Measurements from ENCODE around the gene CAMK2D. TPM values are rescaled to one million over a fixed set of nuclear protein-coding genes. Genes with fewer than 3 reads are reported as not detected.
A peak's percentile ranks its signal among the peaks of the same experiment; 100 is the strongest.

CAMK2D gene
- total RNA-seq, 1 experiment from 2014 or later, result 35.8 TPM

GRCh38 chr4:113548303-113548702 lies 213.2 kb downstream of the CAMK2D start:
- no peak for DNase-seq (ENCODE audit: low spot score)
- ChIA-PET POLR2A (ENCODE audit: low non-redundant PET) (no interaction called here), CTCF (interaction anchor here (0.5 to 1.1 kb wide), 6 partner anchors 7 to 234 kb away, joined by 3 to 6 read pairs (median 4); no protein-coding TSS in a partner anchor)
- Histone ChIP-seq H3K4me3 (ENCODE audit: low read depth, low read length, poor library complexity, severe bottlenecking) (no peak overlapping the region), H3K27me3 (replicated peaks; ENCODE audit: insufficient read depth, low read depth, low read length, poor library complexity) (no peaks in the 10 kb centered on the region), H3K4me1 (ENCODE audit: insufficient read depth, low read length, poor library complexity, severe bottlenecking) (peaks cover 3% of the 10 kb centered on the region), H3K9me3 (ENCODE audit: low read depth, low read length, poor library complexity, severe bottlenecking) (no peaks in the 10 kb centered on the region), H3K27ac (ENCODE audit: low read depth, low read length, poor library complexity, severe bottlenecking) (no peak overlapping the region), H3K36me3 (ENCODE audit: insufficient read depth, low read length, poor library complexity, severe bottlenecking) (no peaks in the 10 kb centered on the region)
- TF ChIP-seq CTCF (conservative IDR thresholded peaks at IDR 0.05; ENCODE audit: low read depth, low read length) (no peak), EZH2 (IDR thresholded peaks at IDR 0.05; ENCODE audit: borderline replicate concordance, low read depth, low read length, poor library complexity, severe bottlenecking) (no peak)
- BruUV-seq (replicated peaks), result no TSS peak
- intact Hi-C loops (cut with micrococcal nuclease; ENCODE audit: unreplicated experiment), result loop anchor here (10.0 kb wide), 2 partner anchors 356 to 836 kb away; no protein-coding TSS in a partner anchor

- no peak overlapping the region for H3K4me3 ChIP-seq (ENCODE audit: low read depth, low read length, poor library complexity, severe bottlenecking)
- CTCF ChIA-PET, result interaction anchor here (0.5 to 1.1 kb wide), 7 partner anchors 8 to 235 kb away, joined by 3 to 6 read pairs (median 3); no protein-coding TSS in a partner anchor
- no peaks in the 10 kb centered on the region for H3K36me3 ChIP-seq (ENCODE audit: insufficient read depth, low read length, poor library complexity, severe bottlenecking)
- no peaks in the 10 kb centered on the region for H3K9me3 ChIP-seq (ENCODE audit: low read depth, low read length, poor library complexity, severe bottlenecking)
- peaks cover 3% of the 10 kb centered on the region for H3K4me1 ChIP-seq (ENCODE audit: insufficient read depth, low read length, poor library complexity, severe bottlenecking)
- no peaks in the 10 kb centered on the region for H3K27me3 ChIP-seq (replicated peaks; ENCODE audit: insufficient read depth, low read depth, low read length, poor library complexity)
- POLR2A ChIA-PET (ENCODE audit: low non-redundant PET), result no interaction called here
- intact Hi-C loops (cut with micrococcal nuclease; ENCODE audit: unreplicated experiment), result loop anchor here (1.0 to 10.0 kb wide), 4 partner anchors 153 to 837 kb away; no protein-coding TSS in a partner anchor
- no peak overlapping the region for H3K27ac ChIP-seq (ENCODE audit: low read depth, low read length, poor library complexity, severe bottlenecking)
- TF ChIP-seq EZH2 (IDR thresholded peaks at IDR 0.05; ENCODE audit: borderline replicate concordance, low read depth, low read length, poor library complexity, severe bottlenecking) (no peak), CTCF (conservative IDR thresholded peaks at IDR 0.05; ENCODE audit: low read depth, low read length) (peak; percentile 97)
- BruUV-seq (replicated peaks), result no TSS peak
- peak; percentile 92 for DNase-seq (ENCODE audit: low spot score)
Observed at GRCh38 chr4:113547487-113548042, 214.0 kb downstream of the CAMK2D start.

- Histone ChIP-seq H3K4me1 (ENCODE audit: insufficient read depth, low read length, poor library complexity, severe bottlenecking) (no peaks in the 10 kb centered on the region), H3K27me3 (replicated peaks; ENCODE audit: insufficient read depth, low read depth, low read length, poor library complexity) (no peaks in the 10 kb centered on the region), H3K4me3 (ENCODE audit: low read depth, low read length, poor library complexity, severe bottlenecking) (no peak overlapping the region), H3K27ac (ENCODE audit: low read depth, low read length, poor library complexity, severe bottlenecking) (no peak overlapping the region), H3K9me3 (ENCODE audit: low read depth, low read length, poor library complexity, severe bottlenecking) (no peaks in the 10 kb centered on the region), H3K36me3 (ENCODE audit: insufficient read depth, low read length, poor library complexity, severe bottlenecking) (no peaks in the 10 kb centered on the region)
- DNase-seq (ENCODE audit: low spot score), result no peak
- ChIA-PET POLR2A (ENCODE audit: low non-redundant PET) (no interaction called here), CTCF (no interaction called here)
- intact Hi-C loops (cut with micrococcal nuclease; ENCODE audit: unreplicated experiment), result loop anchor here (10.0 kb wide), 2 partner anchors 363 to 843 kb away; no protein-coding TSS in a partner anchor
- no TSS peak for BruUV-seq (replicated peaks)
- TF ChIP-seq CTCF (conservative IDR thresholded peaks at IDR 0.05; ENCODE audit: low read depth, low read length) (no peak), EZH2 (IDR thresholded peaks at IDR 0.05; ENCODE audit: borderline replicate concordance, low read depth, low read length, poor library complexity, severe bottlenecking) (no peak)
Observed at GRCh38 chr4:113541933-113542332, 219.6 kb downstream of the CAMK2D start.
